ENCODE data around the gene IL2RA.
"Not testable (repeated sequence)": the region's sequence is repeated elsewhere in the genome, so short reads cannot be mapped to it uniquely, and the experiment has no call there.

The IL2RA gene

GRCh38 chr10:6082496-6083395 is 20.6 kb upstream of the IL2RA start:
- DNase-seq = no peak

- no peak for DNase-seq
Observed at GRCh38 chr10:6080417-6080973, 18.3 kb upstream of the IL2RA start.

- no peak for DNase-seq
Observed at GRCh38 chr10:6079044-6079443, 16.9 kb upstream of the IL2RA start.

GRCh38 chr10:6077071-6077675 is 15.0 kb upstream of the IL2RA start:
- no peak for DNase-seq

GRCh38 chr10:6074489-6075301 is 12.5 kb upstream of the IL2RA start:
- no peak for DNase-seq

GRCh38 chr10:6072215-6072934 is 10.2 kb upstream of the IL2RA start:
- DNase-seq = no peak

GRCh38 chr10:6071181-6072175 is 9.3 kb upstream of the IL2RA start:
- no peak for DNase-seq

DNA sequence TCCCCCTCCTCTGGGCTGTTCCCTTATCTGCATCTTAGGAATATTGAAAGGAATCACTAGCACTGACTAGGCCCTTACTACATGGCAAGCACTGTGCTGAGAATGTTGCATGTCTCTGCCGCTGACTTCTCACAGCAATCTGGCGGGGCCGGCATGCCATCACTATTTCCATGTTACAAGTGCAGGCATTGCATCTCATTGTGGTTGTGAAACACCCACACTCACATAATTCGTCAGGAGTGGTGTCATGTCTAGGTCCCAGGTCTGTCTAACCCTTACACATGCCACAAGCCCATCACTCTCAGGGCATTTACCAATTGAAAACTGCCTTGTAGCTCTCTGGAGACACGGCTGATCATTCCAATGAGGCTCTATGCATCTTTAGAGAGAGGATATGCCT is 8.5 kb upstream of the IL2RA start:
- DNase-seq = no peak

- DNase-seq = no peak
Observed at GRCh38 chr10:6069081-6069931, 7.1 kb upstream of the IL2RA start.

DNA sequence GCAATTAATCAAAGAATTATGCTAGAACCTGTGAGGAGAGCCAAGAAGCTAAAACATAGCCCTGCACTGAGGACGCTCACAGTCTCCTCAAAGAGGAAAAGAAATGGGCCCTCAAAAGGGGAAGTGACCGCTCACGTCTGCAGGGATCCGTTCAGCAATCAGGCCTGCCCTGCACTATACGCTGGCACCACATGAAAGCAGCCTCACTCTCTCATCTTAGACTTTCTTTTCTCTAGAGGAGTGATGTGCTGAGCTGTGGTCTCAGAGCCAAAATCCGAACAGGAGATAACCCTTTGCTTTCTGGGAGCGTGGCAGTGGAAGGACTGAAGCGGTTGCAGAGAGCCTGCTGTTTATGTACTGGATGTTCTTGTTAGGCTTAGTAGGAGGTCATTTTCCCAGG is 6.3 kb upstream of the IL2RA start:
- no peak for DNase-seq

DNA sequence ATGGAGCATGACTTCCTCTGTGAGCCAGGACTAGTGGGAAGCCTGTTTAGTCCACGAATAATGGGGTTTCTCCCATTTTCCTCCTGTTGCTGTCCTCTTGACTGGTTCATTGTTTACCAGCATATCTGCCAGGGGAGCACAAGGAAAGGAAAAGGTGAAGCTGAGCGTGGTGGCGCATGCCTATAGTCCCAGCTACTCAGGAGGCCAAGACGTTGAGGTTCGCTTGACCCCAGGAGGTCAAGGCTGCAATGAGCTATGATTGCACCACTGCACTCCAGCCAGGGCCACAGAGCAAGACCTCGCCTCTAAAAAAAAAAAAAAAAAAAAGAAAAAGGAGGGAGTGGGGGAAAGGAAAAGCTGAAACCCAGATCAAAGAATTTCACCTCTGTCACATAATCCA is 5.8 kb upstream of the IL2RA start:
- DNase-seq = no peak

DNA sequence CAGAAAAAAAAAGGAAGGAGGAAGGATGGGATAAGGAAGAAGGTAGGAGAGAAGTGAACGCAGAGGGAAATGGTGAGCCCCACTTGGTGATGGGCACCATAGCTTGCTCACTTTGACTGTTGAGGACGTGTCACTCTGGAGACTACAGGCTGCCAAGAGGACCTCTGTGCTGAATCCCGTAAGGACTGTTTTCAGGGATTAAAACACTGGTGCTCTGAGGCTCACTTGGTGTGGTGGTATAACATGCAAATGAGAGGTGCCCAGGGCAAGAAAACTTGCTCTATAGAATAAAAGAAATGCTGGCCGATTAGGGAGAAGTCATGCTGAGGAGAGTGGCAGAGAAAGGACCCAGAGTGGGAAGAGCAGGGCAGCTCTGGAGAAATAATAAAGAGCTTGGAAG is 5.3 kb upstream of the IL2RA start:
- DNase-seq = no peak

DNA sequence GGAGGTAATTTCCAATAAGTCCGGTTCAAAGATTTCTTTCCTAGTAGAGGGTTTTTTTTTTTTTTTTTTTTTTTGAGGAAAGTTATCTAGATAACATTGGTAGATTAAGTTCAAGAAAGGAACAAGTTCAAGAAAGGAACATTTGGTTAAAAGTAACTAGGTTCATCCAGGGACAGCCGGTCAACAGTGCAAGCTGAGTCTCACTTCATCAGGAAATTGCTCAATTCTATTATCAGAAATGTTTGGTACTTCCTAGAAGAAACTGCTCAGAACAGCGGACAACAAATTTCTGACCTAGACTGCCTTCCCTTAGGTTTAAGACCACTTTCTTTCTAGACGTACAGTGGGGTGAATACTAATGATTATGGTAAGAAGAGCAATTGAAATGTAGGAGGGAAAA is 3.7 kb upstream of the IL2RA start:
- DNase-seq = no peak

DNA sequence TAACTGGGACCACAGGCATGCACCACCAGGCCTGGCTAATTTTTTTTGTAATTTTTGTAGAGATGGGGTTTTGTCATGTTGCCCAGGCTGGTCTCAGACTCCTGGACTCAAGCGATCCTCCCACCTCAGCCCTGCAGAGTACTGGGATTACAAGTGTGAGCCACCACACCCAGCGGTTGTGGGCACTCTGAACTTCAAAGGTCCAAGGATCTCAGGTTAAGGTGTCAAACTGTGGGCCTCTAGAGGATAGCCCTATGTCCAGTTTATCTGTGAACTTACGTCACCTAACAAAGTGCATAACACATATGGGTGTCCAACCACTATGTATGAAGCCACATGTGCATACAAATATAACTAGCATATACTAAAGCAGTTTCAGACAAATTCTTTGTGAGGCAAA is 3.2 kb upstream of the IL2RA start:
- no peak for DNase-seq

DNA sequence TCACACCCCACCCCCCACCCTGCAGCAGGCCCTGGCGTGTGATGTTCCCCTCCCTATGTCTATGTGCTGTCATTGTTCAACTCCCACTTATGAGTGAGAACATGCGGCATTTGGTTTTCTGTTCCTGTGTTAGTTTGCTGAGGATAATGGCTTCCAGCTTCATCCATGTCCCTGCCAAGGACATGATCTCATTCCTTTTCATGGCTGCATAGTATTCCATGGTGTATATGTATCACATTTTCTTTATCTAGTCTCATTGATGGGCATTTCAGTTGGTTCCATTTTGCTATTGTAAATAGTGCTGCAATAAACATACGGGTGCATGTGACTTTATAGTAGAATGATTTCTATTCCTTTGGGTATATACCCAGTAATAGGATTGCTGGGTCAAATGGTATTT is 2.6 kb upstream of the IL2RA start:
- DNase-seq = not testable (repeated sequence)

GRCh38 chr10:6064119-6064518 is 2.0 kb upstream of the IL2RA start:
- DNase-seq = no peak

GRCh38 chr10:6061056-6061455 is 1.1 kb downstream of the IL2RA start:
- DNase-seq = no peak

DNA sequence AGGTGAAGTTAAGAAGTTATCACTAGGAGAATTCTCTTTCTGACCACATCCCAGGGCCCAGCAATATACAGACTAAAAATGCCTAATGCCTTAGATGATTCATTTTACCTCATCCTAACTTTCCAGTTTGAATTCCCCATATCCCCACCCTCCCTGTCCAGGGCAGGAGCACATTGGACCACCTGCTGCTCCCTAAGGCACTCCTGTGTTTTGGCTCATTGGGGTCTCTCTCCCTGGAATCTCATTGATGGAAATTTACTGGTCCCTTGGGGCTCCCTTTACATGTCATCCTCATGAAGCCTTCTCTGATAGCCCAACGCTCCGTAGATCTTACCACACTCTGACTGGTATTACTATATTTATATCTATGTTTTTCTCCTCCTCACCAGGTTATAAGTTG is 2.7 kb downstream of the IL2RA start:
- no peak for DNase-seq

DNA sequence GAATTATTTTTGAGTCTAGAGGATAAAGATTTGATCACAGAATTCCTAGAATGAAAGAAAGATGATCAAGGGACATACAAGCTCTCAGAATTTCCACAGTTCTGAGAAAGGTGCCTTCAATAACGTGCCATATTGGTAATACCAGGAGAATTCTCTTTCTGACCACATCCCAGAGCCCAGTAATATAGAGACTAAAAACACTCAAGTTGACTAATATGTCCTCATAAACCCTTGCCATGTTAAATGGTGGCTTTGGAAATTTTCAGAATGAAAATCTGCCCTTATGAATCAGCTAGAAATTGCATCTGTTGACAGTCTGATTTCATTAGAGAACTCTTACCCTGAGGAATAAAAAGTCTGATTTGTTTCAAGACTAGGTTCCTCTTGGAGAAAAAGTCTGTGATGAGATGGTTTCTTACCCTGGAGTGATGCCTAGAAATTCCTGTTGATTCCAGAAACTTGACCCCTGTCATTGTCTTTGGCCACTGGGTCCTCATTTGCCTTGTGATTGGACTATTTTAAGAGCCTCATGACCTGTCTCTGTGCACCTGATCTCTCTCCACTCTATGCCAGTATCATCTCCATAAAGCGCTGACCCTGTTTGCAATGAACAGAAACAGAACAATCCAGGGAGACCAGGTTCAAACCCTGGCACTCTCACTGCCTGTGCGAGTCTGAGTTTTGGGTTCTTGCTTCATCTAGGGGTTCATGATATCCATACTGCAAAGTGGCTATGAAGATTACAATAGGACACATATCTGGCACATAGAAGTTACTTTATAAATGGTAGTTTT is 3.3 kb downstream of the IL2RA start:
- DNase-seq = no peak

Data from NCI-H69 (cell line).